HG03060 (cell line): Measurements from ENCODE around the gene SVBP.

ENCODE experiments used
- ATAC-seq: cut with Tn5 transposase; IDR thresholded peaks from one replicate; pipeline ENCODE4 v1.9.1; 2021; ENCODE audit warnings: low read depth, moderate number of reproducible peaks; ENCODE audit not compliant: unreplicated experiment

Gene SVBP

GRCh38 chr1:42765832-42766740 lies 51.1 kb downstream of the SVBP start:
- ATAC-seq, result peak; percentile 5

- no peak for ATAC-seq
Observed at GRCh38 chr1:42765269-42765668, 51.9 kb downstream of the SVBP start.

- ATAC-seq, result no peak
Observed at GRCh38 chr1:42762269-42762668, 54.9 kb downstream of the SVBP start.

- ATAC-seq, result no peak
Observed at GRCh38 chr1:42761567-42761966, 55.6 kb downstream of the SVBP start.

GRCh38 chr1:42759114-42759513 lies 58.1 kb downstream of the SVBP start:
- no peak for ATAC-seq

GRCh38 chr1:42758641-42759040 lies 58.6 kb downstream of the SVBP start:
- ATAC-seq, result no peak

GRCh38 chr1:42757892-42758275 lies 59.3 kb downstream of the SVBP start:
- no peak for ATAC-seq
